Measurements from ENCODE around the gene RABGGTA.
"Not testable (repeated sequence)": the region's sequence is repeated elsewhere in the genome, so short reads cannot be mapped to it uniquely, and the experiment has no call there.

RABGGTA gene

DNA sequence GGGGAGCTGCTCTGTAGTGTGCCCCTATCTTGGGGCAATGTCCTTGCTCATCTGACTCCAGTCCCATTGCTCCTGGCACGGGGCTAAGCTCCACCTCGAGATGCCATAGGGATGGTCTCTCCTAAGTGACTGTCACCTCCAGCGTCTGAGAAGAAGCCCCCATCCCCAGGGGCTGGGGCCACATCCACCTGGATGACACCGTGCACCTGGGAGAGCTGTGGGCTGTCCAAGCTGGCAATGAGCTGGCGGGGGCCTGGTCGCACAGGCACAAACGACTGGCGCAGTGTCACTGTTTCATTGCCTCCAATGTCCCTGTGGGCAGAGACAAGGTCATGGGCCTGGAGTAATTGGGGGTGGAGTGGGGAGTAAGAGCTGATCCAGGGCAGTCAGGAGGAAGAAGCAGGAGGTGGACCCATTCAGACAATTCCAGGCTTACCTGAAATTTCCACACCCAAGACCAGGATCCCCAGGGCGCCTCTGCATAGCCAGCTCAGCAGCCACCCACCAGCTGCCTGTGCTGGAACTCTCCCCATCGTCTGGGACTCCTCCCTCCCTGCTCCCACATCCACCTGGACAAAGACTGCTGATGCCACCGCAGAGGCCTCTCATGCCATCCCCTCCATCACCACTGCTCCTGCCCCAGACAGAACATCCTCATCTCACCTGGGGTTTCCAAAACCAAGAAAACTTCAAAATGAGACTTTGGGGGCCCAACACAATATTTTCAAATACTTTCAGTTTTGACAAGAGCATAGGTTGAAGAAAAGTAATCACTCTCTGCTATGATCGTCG is 22.0 kb downstream of the RABGGTA start:
- no peak overlapping the region for H3K27ac ChIP-seq (ENCODE audit: low read depth, low read length)
- H3K9ac ChIP-seq (ENCODE audit: low read depth, low read length): no peak overlapping the region
- H3K27me3 ChIP-seq (ENCODE audit: insufficient read depth, low read length): no peaks in the 10 kb centered on the region
- 82% methylated on average over 13 of the region's 13 CpGs for WGBS
- no peaks in the 10 kb centered on the region for H3K4me1 ChIP-seq (ENCODE audit: insufficient read depth, low read length)
- H3K4me3 ChIP-seq (ENCODE audit: low read length): no peak overlapping the region
- H3K36me3 ChIP-seq (ENCODE audit: insufficient read depth, low read length): no peaks in the 10 kb centered on the region
- no peaks in the 10 kb centered on the region for H3K9me3 ChIP-seq (ENCODE audit: insufficient read depth, low read depth, low read length)

DNA sequence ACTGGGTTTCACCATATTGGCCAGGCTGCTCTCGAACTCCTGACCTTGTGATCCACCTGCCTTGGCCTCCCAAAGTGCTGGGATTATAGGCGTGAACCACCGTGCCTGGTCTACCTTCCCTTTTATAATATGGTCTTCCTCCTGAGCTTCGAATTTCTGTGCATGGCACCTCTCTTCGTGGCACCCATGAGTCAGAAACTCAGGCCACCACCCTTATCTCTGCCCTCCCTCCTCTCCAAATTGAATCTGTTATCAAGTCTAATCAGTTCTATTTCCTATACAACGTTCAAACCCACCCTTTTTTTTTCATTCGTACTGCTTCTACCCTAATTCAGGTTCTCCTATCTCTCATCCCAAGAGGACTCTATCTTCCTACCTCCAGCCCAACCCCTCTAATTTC is 24.0 kb downstream of the RABGGTA start:
- Histone ChIP-seq H3K27ac (ENCODE audit: low read depth, low read length) (no peak overlapping the region), H3K4me1 (ENCODE audit: insufficient read depth, low read length) (peaks cover 5% of the 10 kb centered on the region; the same call in 1 of the 2 replicates), H3K27me3 (ENCODE audit: insufficient read depth, low read length) (no peaks in the 10 kb centered on the region), H3K9ac (ENCODE audit: low read depth, low read length) (no peak overlapping the region), H3K9me3 (ENCODE audit: insufficient read depth, low read depth, low read length) (no peaks in the 10 kb centered on the region), H3K4me3 (ENCODE audit: low read length) (no peak overlapping the region), H3K36me3 (ENCODE audit: insufficient read depth, low read length) (no peaks in the 10 kb centered on the region)
- WGBS: 82% methylated on average over 7 of the region's 7 CpGs

DNA sequence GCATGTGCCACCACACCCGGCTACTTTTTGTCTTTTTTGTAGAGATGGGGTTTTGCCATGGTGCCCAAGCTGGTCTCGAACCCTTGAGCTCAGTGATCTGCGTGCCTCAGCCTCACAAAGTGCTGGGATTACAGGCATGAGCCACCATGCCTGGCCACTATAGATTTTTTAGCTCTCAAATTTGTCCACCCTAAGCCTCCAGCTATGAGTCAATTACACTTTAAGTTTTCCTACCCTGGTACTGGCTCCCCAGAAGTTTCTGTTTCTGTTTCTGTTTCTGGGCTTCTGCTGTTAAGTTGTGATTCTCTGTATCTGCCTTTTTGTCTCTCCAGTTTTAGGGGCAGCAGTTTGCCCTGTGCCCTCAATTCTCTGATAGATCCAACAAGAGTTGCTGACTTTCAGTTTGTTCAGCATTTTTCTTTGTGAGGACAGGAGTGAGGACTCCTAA is 24.6 kb downstream of the RABGGTA start:
- H3K9me3 ChIP-seq (ENCODE audit: insufficient read depth, low read depth, low read length): no peaks in the 10 kb centered on the region
- no peaks in the 10 kb centered on the region for H3K27me3 ChIP-seq (ENCODE audit: insufficient read depth, low read length)
- H3K27ac ChIP-seq (ENCODE audit: low read depth, low read length): no peak overlapping the region
- no peaks in the 10 kb centered on the region for H3K36me3 ChIP-seq (ENCODE audit: insufficient read depth, low read length)
- 92% methylated on average over 3 of the region's 3 CpGs for WGBS
- no peak overlapping the region for H3K9ac ChIP-seq (ENCODE audit: low read depth, low read length)
- peaks cover 5% of the 10 kb centered on the region; the same call in 1 of the 2 replicates for H3K4me1 ChIP-seq (ENCODE audit: insufficient read depth, low read length)
- H3K4me3 ChIP-seq (ENCODE audit: low read length): no peak overlapping the region

DNA sequence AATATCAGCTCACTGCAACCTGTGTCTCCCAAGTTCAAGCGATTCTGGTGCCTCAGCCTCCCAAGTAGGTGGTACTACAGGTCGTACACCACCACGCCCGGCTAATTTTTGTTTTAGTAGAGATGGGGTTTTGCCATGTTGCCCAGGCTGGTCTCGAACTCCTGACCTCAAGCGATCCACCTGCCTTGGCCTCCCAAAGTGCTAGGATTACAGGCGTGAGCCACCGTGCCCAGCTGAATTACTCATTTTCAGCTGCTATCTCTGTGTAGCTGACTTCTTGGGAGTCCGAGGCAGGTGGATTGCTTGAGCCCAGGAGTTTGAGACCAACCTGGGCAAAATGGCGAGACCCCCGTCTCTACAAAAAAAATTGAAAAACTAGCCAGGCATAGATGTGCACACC is 26.0 kb downstream of the RABGGTA start:
- not testable (repeated sequence) for H3K4me1 ChIP-seq (ENCODE audit: insufficient read depth, low read length); H3K4me3 ChIP-seq (ENCODE audit: low read length); H3K27me3 ChIP-seq (ENCODE audit: insufficient read depth, low read length); H3K9ac ChIP-seq (ENCODE audit: low read depth, low read length); H3K27ac ChIP-seq (ENCODE audit: low read depth, low read length); H3K9me3 ChIP-seq (ENCODE audit: insufficient read depth, low read depth, low read length); H3K36me3 ChIP-seq (ENCODE audit: insufficient read depth, low read length)
- 94% methylated on average over 11 of the region's 11 CpGs for WGBS

DNA sequence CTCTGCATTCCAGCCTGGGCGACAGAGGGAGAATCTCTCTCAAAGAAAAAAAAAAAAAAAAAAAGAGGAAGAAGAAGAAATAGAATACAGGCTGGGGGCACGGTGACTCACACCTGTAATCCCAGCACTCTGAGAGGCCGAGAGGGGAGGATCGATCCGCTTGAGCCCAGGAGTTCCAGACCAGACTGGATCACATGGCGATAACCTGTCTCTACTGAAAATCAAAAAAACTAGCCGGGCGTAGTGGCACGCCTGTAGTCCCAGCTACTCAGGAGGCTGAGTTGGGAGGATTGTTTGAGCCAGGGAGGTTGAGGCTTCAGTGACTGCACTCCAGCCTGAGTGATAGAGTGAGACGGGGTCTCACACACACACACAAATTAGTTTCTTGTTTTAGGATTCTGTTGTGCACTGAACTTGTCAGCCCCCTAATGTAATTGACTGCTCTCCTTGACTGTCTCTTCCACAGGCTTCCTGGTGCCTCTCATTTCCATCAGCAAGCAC is 28.0 kb downstream of the RABGGTA start:
- H3K27me3 ChIP-seq (ENCODE audit: insufficient read depth, low read length): no peaks in the 10 kb centered on the region
- H3K27ac ChIP-seq (ENCODE audit: low read depth, low read length): peak overlapping the region; percentile 95; the same call in 1 of the 2 replicates
- H3K9ac ChIP-seq (ENCODE audit: low read depth, low read length): peak overlapping the region; percentile 69
- H3K4me1 ChIP-seq (ENCODE audit: insufficient read depth, low read length): peaks cover 5% of the 10 kb centered on the region; the same call in 1 of the 2 replicates
- WGBS: 64% methylated on average over 9 of the region's 10 CpGs
- peaks cover 28% of the 10 kb centered on the region for H3K36me3 ChIP-seq (ENCODE audit: insufficient read depth, low read length)
- no peaks in the 10 kb centered on the region for H3K9me3 ChIP-seq (ENCODE audit: insufficient read depth, low read depth, low read length)
- H3K4me3 ChIP-seq (ENCODE audit: low read length): peak overlapping the region; percentile 78

DNA sequence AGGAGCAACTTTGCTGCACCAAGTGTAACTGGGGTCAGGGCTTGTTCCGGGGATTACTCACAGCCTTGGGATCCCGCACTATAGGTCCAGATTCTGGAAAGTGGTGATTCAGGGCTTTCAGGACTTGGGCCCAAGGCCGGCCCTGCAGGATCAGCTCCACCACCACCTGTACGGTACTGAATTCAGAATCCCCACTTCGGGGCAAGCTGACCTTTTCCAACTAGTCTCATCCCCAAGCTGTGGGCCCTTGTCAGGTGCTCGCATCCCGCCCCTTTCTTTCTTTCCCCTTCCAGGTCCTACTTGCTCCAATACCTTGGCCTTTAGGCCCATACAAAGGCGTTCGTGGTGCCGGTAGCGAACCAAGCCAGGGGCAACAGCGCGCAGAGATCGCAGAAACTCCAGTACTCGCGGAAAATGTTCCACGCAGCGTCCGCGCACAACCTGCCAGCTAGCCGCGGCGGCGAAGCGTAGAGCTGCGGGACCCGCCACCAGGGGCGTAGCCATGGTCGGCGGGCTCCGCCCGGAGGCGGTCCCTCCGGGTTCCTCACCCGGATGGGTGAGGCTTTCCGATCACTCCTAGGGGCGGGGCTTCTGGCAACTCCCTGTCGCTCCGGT is 29.5 kb downstream of the RABGGTA start:
- H3K4me3 ChIP-seq (ENCODE audit: low read length): peak overlapping the region; percentile 78
- no peaks in the 10 kb centered on the region for H3K9me3 ChIP-seq (ENCODE audit: insufficient read depth, low read depth, low read length)
- peaks cover 42% of the 10 kb centered on the region for H3K36me3 ChIP-seq (ENCODE audit: insufficient read depth, low read length)
- no peaks in the 10 kb centered on the region for H3K27me3 ChIP-seq (ENCODE audit: insufficient read depth, low read length)
- H3K9ac ChIP-seq (ENCODE audit: low read depth, low read length): peak overlapping the region; percentile 69
- peaks cover 5% of the 10 kb centered on the region; the same call in 1 of the 2 replicates for H3K4me1 ChIP-seq (ENCODE audit: insufficient read depth, low read length)
- WGBS: 4% methylated on average over 39 of the region's 39 CpGs
- peak overlapping the region; percentile 95 for H3K27ac ChIP-seq (ENCODE audit: low read depth, low read length)

DNA sequence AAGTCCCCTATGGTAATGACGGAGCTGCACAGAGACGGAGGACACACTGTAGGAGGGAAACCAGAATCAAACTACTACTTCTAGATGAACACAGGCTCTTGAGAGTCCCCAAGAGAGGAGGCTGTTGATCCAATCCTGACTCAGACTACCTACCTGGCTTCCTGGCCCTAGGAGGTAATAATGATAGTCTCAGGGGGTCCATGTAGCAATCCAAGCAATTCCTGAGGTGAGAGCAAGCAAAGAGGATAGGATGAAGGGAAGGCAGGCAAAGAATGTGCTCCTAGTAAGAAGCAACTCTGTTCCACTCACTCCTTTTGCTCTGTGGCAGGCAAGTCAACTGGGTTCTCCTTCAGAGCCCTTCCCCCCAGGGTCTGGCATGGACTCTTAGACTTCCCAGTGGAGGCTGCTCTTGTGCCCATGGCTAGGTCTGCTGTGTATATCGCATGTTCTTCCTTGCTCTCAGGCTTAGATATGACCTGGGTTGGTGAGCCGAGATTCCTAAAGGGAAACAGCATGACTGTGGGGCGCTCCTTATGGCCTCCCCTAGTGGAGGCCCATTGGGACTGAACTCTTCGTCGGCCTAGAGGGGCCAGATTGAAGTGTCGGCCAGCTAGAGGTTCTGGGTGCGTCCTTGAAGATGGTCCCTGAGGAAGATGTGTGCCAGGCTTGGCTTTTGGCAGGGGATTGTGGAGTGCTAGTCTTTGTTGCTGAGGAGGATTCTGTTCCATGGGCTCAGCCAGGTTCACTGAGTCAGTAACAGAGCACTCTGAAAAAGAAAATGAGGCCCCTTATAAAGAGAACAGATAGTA is 31.1 kb downstream of the RABGGTA start:
- no peak overlapping the region for H3K4me3 ChIP-seq (ENCODE audit: low read length)
- H3K27me3 ChIP-seq (ENCODE audit: insufficient read depth, low read length): no peaks in the 10 kb centered on the region
- H3K4me1 ChIP-seq (ENCODE audit: insufficient read depth, low read length): peaks cover 5% of the 10 kb centered on the region; the same call in 1 of the 2 replicates
- H3K9me3 ChIP-seq (ENCODE audit: insufficient read depth, low read depth, low read length): no peaks in the 10 kb centered on the region
- 98% methylated on average over 9 of the region's 9 CpGs for WGBS
- peaks cover 59% of the 10 kb centered on the region for H3K36me3 ChIP-seq (ENCODE audit: insufficient read depth, low read length)
- H3K27ac ChIP-seq (ENCODE audit: low read depth, low read length): no peak overlapping the region
- H3K9ac ChIP-seq (ENCODE audit: low read depth, low read length): no peak overlapping the region

DNA sequence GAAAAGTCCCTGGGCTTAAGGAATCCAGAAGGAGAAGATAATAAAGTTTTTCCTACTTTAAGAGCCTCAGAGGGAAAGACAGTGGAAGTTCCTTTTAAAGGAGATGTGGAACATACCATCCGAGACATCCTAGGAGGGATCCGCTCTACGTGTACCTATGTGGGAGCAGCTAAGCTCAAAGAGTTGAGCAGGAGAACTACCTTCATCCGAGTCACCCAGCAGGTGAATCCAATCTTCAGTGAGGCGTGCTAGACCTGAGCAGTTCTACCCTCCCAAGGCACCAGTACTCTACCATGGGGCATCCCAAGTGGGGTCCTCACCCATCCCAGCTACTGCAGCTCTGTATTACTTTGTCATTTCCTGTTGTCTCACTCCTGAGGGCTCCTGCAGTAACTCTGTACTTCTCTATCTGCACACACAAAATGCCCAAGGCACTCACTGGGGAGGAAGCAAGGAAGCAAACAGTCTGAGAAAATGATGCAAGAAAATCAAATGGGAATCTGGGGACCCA is 32.8 kb downstream of the RABGGTA start:
- 95% methylated on average over 5 of the region's 5 CpGs for WGBS
- H3K4me1 ChIP-seq (ENCODE audit: insufficient read depth, low read length): peaks cover 6% of the 10 kb centered on the region; the same call in 1 of the 2 replicates
- H3K4me3 ChIP-seq (ENCODE audit: low read length): no peak overlapping the region
- H3K9me3 ChIP-seq (ENCODE audit: insufficient read depth, low read depth, low read length): no peaks in the 10 kb centered on the region
- no peak overlapping the region for H3K27ac ChIP-seq (ENCODE audit: low read depth, low read length)
- H3K36me3 ChIP-seq (ENCODE audit: insufficient read depth, low read length): peaks cover 71% of the 10 kb centered on the region
- H3K9ac ChIP-seq (ENCODE audit: low read depth, low read length): no peak overlapping the region
- H3K27me3 ChIP-seq (ENCODE audit: insufficient read depth, low read length): no peaks in the 10 kb centered on the region

DNA sequence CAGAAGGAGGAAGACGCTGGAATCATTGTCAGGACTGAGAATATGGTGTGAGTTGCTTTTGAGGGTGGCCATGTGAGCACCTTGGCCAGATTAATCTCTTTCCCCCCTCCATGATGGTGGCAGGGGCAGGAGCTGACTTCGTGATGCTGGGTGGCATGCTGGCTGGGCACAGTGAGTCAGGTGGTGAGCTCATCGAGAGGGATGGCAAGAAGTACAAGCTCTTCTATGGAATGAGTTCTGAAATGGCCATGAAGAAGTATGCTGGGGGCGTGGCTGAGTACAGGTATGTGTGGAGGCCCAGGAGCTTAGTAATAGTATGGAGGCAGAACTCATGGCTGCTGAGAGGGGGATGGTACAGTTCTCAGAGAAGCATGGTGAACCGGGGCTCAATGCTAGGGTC is 33.3 kb downstream of the RABGGTA start:
- WGBS: 94% methylated on average over 5 of the region's 5 CpGs
- no peaks in the 10 kb centered on the region for H3K27me3 ChIP-seq (ENCODE audit: insufficient read depth, low read length)
- no peak overlapping the region for H3K9ac ChIP-seq (ENCODE audit: low read depth, low read length)
- no peaks in the 10 kb centered on the region for H3K9me3 ChIP-seq (ENCODE audit: insufficient read depth, low read depth, low read length)
- no peak overlapping the region for H3K27ac ChIP-seq (ENCODE audit: low read depth, low read length)
- peaks cover 71% of the 10 kb centered on the region for H3K36me3 ChIP-seq (ENCODE audit: insufficient read depth, low read length)
- no peak overlapping the region for H3K4me3 ChIP-seq (ENCODE audit: low read length)
- H3K4me1 ChIP-seq (ENCODE audit: insufficient read depth, low read length): 0 out of 2 replicates have a peak, but pooled peaks cover 5% of the 10 kb centered on the region

DNA sequence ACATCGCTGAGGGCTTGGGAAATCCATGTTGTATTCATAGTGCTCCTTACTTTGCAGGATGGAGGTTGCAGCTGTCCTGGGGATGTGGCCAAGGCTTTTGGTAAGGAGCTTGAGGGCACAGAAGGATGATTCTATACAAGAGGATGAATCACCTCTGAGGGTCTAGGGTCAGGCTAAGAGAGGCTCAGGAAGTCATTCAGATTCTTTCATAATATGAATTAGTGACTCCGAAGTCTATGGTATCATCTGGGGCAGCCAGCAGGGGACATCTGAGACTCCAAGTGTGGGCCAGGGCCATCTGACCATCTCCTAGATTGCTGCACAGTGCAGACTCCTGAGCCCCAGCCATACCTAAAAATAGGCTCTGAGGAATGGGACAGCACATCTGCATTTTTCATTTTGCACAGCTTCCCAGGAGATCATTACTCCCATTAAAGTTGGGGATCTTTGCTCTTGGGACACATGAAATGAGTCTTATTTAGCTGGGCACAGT is 33.9 kb downstream of the RABGGTA start:
- Histone ChIP-seq H3K4me3 (ENCODE audit: low read length) (no peak overlapping the region), H3K36me3 (ENCODE audit: insufficient read depth, low read length) (peaks cover 71% of the 10 kb centered on the region), H3K27me3 (ENCODE audit: insufficient read depth, low read length) (no peaks in the 10 kb centered on the region), H3K9me3 (ENCODE audit: insufficient read depth, low read depth, low read length) (no peaks in the 10 kb centered on the region), H3K27ac (ENCODE audit: low read depth, low read length) (no peak overlapping the region), H3K4me1 (ENCODE audit: insufficient read depth, low read length) (0 out of 2 replicates have a peak, but pooled peaks cover 5% of the 10 kb centered on the region), H3K9ac (ENCODE audit: low read depth, low read length) (no peak overlapping the region)
- WGBS: 95% methylated on average over 2 of the region's 2 CpGs
